ENCODE results near the gene PRKCZ. TPM values are rescaled to one million over a fixed set of nuclear protein-coding genes. Genes with fewer than 3 reads are reported as not detected.

Gene PRKCZ
- total and polyA plus RNA-seq, 9 of the 15 experiments (the other 6 are each of a cell fraction or from before 2014, with no cell fraction given), result 0.07 to 3.1 (median 1.3) TPM

DNA sequence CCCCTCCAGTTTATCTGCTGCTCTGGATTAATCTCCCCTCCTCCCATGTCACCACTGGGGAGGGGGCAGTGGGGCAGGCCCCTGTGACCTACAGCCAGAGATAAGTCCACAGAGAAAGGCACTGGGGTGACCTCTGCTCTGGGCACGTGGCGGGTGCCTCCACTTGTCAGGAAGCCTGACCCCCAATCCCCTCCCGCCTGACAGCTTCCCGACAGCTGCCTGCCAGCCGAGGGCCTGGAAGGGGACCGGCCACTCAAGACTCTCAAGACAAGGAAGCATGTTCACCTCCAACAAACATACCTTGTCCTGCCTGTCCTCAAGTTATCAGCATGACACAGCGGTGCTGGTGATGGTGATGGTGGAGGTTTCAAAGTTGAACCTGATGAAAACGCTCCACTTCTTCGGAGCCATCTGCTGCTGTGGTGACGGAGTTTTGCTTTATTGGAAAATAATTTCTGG is 147.5 kb downstream of the PRKCZ start (continued):
- TF ChIP-seq MNT (conservative IDR thresholded peaks at IDR 0.05) (peak; percentile 53 to 68; a peak in 3 of 4 replicates), ATF7 (IDR thresholded peaks at IDR 0.05) (0 out of 2 replicates have a peak, but pooled peaks have one; percentile 17), PYGO2 (tag; IDR thresholded peaks at IDR 0.05) (no peak), ZC3H4 (CRISPR knock-in tag; IDR thresholded peaks at IDR 0.05; ENCODE audit: borderline replicate concordance) (no peak), ZBTB7A (IDR thresholded peaks at IDR 0.05; ENCODE audit: borderline replicate concordance, control insufficient read depth, low read depth, low read length) (peak; percentile 61; the same call in 1 of the 2 replicates), ZNF699 (CRISPR knock-in tag; IDR thresholded peaks at IDR 0.05; ENCODE audit: insufficient replicate concordance) (no peak), ADNP (tag; IDR thresholded peaks at IDR 0.05) (no peak), ZNF668 (CRISPR knock-in tag; IDR thresholded peaks at IDR 0.05) (peak; percentile 31; the same call in 1 of the 2 replicates), PHB (CRISPR knock-in tag; IDR thresholded peaks at IDR 0.05) (no peak), SNRNP70 (optimal IDR thresholded peaks at IDR 0.05; ENCODE audit: low read depth, low read length) (no peak), ZFP36 (IDR thresholded peaks at IDR 0.05; ENCODE audit: low read depth, low read length, partially characterized antibody) (no peak), DDX20 (tag; IDR thresholded peaks at IDR 0.05; ENCODE audit: low read depth) (no peak), HMGN3 (IDR thresholded peaks at IDR 0.05; ENCODE audit: borderline replicate concordance, extremely low read depth, insufficient read length, low read depth, low read length) (no peak), FOXK1 (CRISPR knock-in tag; IDR thresholded peaks at IDR 0.05; ENCODE audit: borderline replicate concordance) (no peak), TBP (optimal IDR thresholded peaks at IDR 0.05; ENCODE audit: low read depth, low read length) (no peak), E2F3 (CRISPR knock-in tag; IDR thresholded peaks at IDR 0.05) (no peak), ZNF75A (CRISPR knock-in tag; IDR thresholded peaks at IDR 0.05) (no peak), PREB (CRISPR knock-in tag; IDR thresholded peaks at IDR 0.05) (no peak), MTA3 (IDR thresholded peaks at IDR 0.05; ENCODE audit: borderline replicate concordance) (no peak)
- TF ChIP-seq, protein P1, sequence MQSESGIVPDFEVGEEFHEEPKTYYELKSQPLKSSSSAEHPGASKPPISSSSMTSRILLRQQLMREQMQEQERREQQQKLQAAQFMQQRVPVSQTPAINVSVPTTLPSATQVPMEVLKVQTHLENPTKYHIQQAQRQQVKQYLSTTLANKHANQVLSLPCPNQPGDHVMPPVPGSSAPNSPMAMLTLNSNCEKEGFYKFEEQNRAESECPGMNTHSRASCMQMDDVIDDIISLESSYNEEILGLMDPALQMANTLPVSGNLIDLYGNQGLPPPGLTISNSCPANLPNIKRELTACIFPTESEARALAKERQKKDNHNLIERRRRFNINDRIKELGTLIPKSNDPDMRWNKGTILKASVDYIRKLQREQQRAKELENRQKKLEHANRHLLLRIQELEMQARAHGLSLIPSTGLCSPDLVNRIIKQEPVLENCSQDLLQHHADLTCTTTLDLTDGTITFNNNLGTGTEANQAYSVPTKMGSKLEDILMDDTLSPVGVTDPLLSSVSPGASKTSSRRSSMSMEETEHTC (IDR thresholded peaks at IDR 0.05), result no peak
- TF ChIP-seq, protein P2, sequence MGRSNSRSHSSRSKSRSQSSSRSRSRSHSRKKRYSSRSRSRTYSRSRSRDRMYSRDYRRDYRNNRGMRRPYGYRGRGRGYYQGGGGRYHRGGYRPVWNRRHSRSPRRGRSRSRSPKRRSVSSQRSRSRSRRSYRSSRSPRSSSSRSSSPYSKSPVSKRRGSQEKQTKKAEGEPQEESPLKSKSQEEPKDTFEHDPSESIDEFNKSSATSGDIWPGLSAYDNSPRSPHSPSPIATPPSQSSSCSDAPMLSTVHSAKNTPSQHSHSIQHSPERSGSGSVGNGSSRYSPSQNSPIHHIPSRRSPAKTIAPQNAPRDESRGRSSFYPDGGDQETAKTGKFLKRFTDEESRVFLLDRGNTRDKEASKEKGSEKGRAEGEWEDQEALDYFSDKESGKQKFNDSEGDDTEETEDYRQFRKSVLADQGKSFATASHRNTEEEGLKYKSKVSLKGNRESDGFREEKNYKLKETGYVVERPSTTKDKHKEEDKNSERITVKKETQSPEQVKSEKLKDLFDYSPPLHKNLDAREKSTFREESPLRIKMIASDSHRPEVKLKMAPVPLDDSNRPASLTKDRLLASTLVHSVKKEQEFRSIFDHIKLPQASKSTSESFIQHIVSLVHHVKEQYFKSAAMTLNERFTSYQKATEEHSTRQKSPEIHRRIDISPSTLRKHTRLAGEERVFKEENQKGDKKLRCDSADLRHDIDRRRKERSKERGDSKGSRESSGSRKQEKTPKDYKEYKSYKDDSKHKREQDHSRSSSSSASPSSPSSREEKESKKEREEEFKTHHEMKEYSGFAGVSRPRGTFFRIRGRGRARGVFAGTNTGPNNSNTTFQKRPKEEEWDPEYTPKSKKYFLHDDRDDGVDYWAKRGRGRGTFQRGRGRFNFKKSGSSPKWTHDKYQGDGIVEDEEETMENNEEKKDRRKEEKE (IDR thresholded peaks at IDR 0.05; ENCODE audit: borderline replicate concordance in 1 of 2, control insufficient read depth in 1 of 2, low read depth in 2 of 2, low read length in 1 of 2), result no peak
